SW480 (cell line): Measurements from ENCODE around the gene SLC44A3.

Experiments used
- DNase-seq: peaks from one replicate; pipeline ENCODE4 v3.0.0-alpha.2; 2016; ENCODE audit warnings: low spot score

SLC44A3 gene

GRCh38 chr1:94819945-94820746 lies at the start of gene SLC44A3:
Gene SLC44A3 (plus strand): TSS chr1:94820357. CDS start chr1:94820452, 95 bp downstream.
- peak; percentile 40 for DNase-seq

- no peak for DNase-seq
These were observed 47.9 kb upstream of the SLC44A3 start for GRCh38 chr1:94772230-94772641.

GRCh38 chr1:94772845-94773244 lies 47.3 kb upstream of the SLC44A3 start:
- DNase-seq: no peak

GRCh38 chr1:94773296-94773809 lies 46.8 kb upstream of the SLC44A3 start:
- no peak for DNase-seq

GRCh38 chr1:94773931-94774422 lies 46.2 kb upstream of the SLC44A3 start:
- no peak for DNase-seq

- DNase-seq: no peak
These were observed 43.7 kb upstream of the SLC44A3 start for GRCh38 chr1:94776474-94776873.

- DNase-seq: no peak
These were observed 42.9 kb upstream of the SLC44A3 start for GRCh38 chr1:94777281-94777680.

- DNase-seq: no peak
These were observed 41.3 kb upstream of the SLC44A3 start for GRCh38 chr1:94778808-94779207.

- DNase-seq: no peak
These were observed 36.6 kb upstream of the SLC44A3 start for GRCh38 chr1:94783342-94784189.

GRCh38 chr1:94784190-94784515 lies 36.0 kb upstream of the SLC44A3 start:
- DNase-seq: no peak

- DNase-seq: no peak
These were observed 32.5 kb upstream of the SLC44A3 start for GRCh38 chr1:94787691-94788090.

GRCh38 chr1:94790246-94790645 lies 29.9 kb upstream of the SLC44A3 start:
- DNase-seq: no peak

- no peak for DNase-seq
These were observed 29.5 kb upstream of the SLC44A3 start for GRCh38 chr1:94790670-94791069.

- no peak for DNase-seq
These were observed 27.5 kb upstream of the SLC44A3 start for GRCh38 chr1:94792473-94793295.

- DNase-seq: no peak
These were observed 26.9 kb upstream of the SLC44A3 start for GRCh38 chr1:94793296-94793656.

- no peak for DNase-seq
These were observed 24.7 kb upstream of the SLC44A3 start for GRCh38 chr1:94795434-94795833.

GRCh38 chr1:94796266-94796665 lies 23.9 kb upstream of the SLC44A3 start:
- DNase-seq: no peak

- no peak for DNase-seq
These were observed 22.9 kb upstream of the SLC44A3 start for GRCh38 chr1:94797291-94797690.

- DNase-seq: no peak
These were observed 22.1 kb upstream of the SLC44A3 start for GRCh38 chr1:94798054-94798453.

GRCh38 chr1:94798462-94798861 lies 21.7 kb upstream of the SLC44A3 start:
- no peak for DNase-seq

- DNase-seq: no peak
These were observed 21.0 kb upstream of the SLC44A3 start for GRCh38 chr1:94799206-94799605.

- DNase-seq: peak; percentile 64
These were observed 18.1 kb upstream of the SLC44A3 start for GRCh38 chr1:94801919-94802546.
